ENCODE measurements around the gene ATM.

ATM gene, protein sequence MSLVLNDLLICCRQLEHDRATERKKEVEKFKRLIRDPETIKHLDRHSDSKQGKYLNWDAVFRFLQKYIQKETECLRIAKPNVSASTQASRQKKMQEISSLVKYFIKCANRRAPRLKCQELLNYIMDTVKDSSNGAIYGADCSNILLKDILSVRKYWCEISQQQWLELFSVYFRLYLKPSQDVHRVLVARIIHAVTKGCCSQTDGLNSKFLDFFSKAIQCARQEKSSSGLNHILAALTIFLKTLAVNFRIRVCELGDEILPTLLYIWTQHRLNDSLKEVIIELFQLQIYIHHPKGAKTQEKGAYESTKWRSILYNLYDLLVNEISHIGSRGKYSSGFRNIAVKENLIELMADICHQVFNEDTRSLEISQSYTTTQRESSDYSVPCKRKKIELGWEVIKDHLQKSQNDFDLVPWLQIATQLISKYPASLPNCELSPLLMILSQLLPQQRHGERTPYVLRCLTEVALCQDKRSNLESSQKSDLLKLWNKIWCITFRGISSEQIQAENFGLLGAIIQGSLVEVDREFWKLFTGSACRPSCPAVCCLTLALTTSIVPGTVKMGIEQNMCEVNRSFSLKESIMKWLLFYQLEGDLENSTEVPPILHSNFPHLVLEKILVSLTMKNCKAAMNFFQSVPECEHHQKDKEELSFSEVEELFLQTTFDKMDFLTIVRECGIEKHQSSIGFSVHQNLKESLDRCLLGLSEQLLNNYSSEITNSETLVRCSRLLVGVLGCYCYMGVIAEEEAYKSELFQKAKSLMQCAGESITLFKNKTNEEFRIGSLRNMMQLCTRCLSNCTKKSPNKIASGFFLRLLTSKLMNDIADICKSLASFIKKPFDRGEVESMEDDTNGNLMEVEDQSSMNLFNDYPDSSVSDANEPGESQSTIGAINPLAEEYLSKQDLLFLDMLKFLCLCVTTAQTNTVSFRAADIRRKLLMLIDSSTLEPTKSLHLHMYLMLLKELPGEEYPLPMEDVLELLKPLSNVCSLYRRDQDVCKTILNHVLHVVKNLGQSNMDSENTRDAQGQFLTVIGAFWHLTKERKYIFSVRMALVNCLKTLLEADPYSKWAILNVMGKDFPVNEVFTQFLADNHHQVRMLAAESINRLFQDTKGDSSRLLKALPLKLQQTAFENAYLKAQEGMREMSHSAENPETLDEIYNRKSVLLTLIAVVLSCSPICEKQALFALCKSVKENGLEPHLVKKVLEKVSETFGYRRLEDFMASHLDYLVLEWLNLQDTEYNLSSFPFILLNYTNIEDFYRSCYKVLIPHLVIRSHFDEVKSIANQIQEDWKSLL (N-terminal part only)

DNA sequence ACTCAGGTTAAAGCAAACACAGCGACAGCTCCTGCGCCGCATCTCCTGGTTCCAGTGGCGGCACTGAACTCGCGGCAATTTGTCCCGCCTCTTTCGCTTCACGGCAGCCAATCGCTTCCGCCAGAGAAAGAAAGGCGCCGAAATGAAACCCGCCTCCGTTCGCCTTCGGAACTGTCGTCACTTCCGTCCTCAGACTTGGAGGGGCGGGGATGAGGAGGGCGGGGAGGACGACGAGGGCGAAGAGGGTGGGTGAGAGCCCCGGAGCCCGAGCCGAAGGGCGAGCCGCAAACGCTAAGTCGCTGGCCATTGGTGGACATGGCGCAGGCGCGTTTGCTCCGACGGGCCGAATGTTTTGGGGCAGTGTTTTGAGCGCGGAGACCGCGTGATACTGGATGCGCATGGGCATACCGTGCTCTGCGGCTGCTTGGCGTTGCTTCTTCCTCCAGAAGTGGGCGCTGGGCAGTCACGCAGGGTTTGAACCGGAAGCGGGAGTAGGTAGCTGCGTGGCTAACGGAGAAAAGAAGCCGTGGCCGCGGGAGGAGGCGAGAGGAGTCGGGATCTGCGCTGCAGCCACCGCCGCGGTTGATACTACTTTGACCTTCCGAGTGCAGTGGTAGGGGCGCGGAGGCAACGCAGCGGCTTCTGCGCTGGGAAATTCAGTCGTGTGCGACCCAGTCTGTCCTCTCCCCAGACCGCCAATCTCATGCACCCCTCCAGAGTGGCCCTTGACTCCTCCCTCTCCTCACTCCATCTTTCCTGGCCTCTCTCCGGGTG is at the start of gene ATM, which contains the start of gene NPAT:
Gene ATM (plus strand): TSS at position 494 of the 774 bp plus-strand sequence. CDS start 4,558 bp downstream, outside the sequence.
Gene NPAT (minus strand): TSS at position 65 of the 774 bp plus-strand sequence. CDS start 102 bp downstream, outside the sequence.
- H3K4me1 ChIP-seq (ENCODE audit: insufficient read depth, low read length) = peaks cover 33% of the 10 kb centered on the region
- H3K27ac ChIP-seq (ENCODE audit: low read depth, low read length) = peak within 1 kb of the TSS; percentile 99
- peak within 1 kb of the TSS; percentile 99 for H3K9ac ChIP-seq (ENCODE audit: low read length)
- no peaks in the 10 kb centered on the region for H3K27me3 ChIP-seq (ENCODE audit: control insufficient read depth in 1 of 2, insufficient read depth in 2 of 2, low read length in 2 of 2)
- H3K36me3 ChIP-seq (ENCODE audit: insufficient read depth, low read length) = no peaks in the 10 kb centered on the region
- peak within 1 kb of the TSS; percentile 89 to 98 for H3K4me3 ChIP-seq (ENCODE audit: low read depth in 1 of 2, low read length in 2 of 2)
- no peaks in the 10 kb centered on the region for H3K9me3 ChIP-seq (ENCODE audit: low read length)

DNA sequence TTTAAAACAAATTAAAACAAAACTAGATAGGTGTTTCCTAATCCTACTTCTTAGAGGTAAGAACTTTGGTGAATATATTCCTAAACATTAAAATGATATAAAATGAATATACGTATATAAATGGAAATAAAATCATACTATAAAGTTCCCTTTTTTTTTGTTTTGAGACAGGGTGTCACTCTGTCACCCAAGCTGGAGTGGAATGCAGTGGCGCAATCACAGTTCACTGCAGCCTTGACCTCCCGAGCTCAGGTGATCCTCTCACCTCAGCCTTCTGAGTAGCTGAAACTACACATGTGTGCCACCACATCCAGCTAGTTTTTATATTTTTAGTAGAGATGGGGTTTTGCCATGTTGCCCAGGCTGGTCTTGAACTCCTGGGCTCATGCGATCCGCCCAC is 45.3 kb upstream of the ATM start:
- no peak overlapping the region for H3K4me3 ChIP-seq (ENCODE audit: low read depth in 1 of 2, low read length in 2 of 2)
- H3K9me3 ChIP-seq (ENCODE audit: low read length) = no peaks in the 10 kb centered on the region
- no peak overlapping the region for H3K27ac ChIP-seq (ENCODE audit: low read depth, low read length)
- H3K27me3 ChIP-seq (ENCODE audit: control insufficient read depth in 1 of 2, insufficient read depth in 2 of 2, low read length in 2 of 2) = no peaks in the 10 kb centered on the region
- no peaks in the 10 kb centered on the region for H3K4me1 ChIP-seq (ENCODE audit: insufficient read depth, low read length)
- H3K9ac ChIP-seq (ENCODE audit: low read length) = no peak overlapping the region
- peaks cover 14% of the 10 kb centered on the region for H3K36me3 ChIP-seq (ENCODE audit: insufficient read depth, low read length)

DNA sequence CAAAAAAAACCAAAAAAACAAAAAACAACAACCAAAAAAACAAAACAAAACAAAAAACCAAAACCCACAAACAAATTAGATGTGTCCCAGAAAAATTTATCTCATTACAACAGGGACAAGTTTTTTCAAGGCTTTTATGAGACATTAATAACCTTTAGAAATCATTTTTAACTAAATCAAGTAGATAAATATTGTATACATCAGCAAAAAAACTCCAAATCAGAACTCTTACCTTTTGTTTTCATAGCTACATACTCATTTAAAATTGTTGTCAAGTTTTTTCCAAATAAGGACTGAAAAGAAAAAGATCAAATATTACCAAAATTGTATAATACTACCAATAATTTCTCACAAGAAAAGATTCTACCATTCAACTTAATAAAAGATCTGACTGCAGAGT is 29.1 kb upstream of the ATM start:
- Histone ChIP-seq H3K9ac (ENCODE audit: low read length) (no peak overlapping the region), H3K27me3 (ENCODE audit: control insufficient read depth in 1 of 2, insufficient read depth in 2 of 2, low read length in 2 of 2) (no peaks in the 10 kb centered on the region), H3K4me3 (ENCODE audit: low read depth in 1 of 2, low read length in 2 of 2) (no peak overlapping the region), H3K27ac (ENCODE audit: low read depth, low read length) (no peak overlapping the region), H3K9me3 (ENCODE audit: low read length) (no peaks in the 10 kb centered on the region), H3K4me1 (ENCODE audit: insufficient read depth, low read length) (no peaks in the 10 kb centered on the region), H3K36me3 (ENCODE audit: insufficient read depth, low read length) (peaks cover 26% of the 10 kb centered on the region)

DNA sequence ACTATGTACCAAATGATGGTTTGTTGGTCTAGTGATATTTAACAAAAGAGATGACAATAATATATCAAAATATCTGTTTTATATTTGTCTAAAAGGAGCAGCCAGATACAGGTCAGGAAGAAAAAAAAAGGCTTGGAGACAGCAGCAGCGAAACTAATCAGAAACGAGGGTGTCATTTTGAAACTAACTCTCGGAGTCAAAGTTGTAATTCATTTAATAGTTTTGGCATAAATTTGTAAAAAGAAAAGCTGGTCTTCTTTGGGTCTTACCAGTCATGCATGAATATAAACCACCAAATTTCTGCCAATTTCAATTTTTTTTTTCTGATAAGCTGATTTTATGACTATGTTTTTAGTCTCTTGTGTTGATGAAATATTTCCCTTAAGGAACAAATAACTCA is 26.0 kb upstream of the ATM start:
- Histone ChIP-seq H3K27ac (ENCODE audit: low read depth, low read length) (no peak overlapping the region), H3K36me3 (ENCODE audit: insufficient read depth, low read length) (peaks cover 16% of the 10 kb centered on the region), H3K9ac (ENCODE audit: low read length) (no peak overlapping the region), H3K4me3 (ENCODE audit: low read depth in 1 of 2, low read length in 2 of 2) (no peak overlapping the region), H3K9me3 (ENCODE audit: low read length) (no peaks in the 10 kb centered on the region), H3K4me1 (ENCODE audit: insufficient read depth, low read length) (no peaks in the 10 kb centered on the region), H3K27me3 (ENCODE audit: control insufficient read depth in 1 of 2, insufficient read depth in 2 of 2, low read length in 2 of 2) (no peaks in the 10 kb centered on the region)

DNA sequence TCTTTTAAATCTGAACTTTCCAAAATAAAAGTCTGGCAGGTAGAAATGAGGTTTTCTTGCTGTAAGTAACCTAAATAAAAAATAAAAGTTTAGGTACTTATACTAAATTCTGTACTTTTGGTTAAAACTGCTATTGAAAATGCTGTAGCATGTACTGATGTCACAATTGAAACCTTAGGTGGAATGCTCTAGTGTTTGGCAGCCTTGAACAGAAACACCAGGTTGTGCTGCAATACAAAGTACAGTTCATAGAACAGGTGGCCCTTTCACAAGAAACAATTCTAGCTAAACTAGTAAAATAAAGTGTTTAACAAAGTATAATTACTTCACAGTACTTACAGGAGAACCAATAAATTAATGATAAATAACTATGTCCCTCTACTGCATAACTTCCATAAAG is 25.5 kb upstream of the ATM start:
- no peaks in the 10 kb centered on the region for H3K9me3 ChIP-seq (ENCODE audit: low read length)
- H3K36me3 ChIP-seq (ENCODE audit: insufficient read depth, low read length) = peaks cover 16% of the 10 kb centered on the region
- no peak overlapping the region for H3K27ac ChIP-seq (ENCODE audit: low read depth, low read length)
- H3K27me3 ChIP-seq (ENCODE audit: control insufficient read depth in 1 of 2, insufficient read depth in 2 of 2, low read length in 2 of 2) = no peaks in the 10 kb centered on the region
- no peak overlapping the region for H3K4me3 ChIP-seq (ENCODE audit: low read depth in 1 of 2, low read length in 2 of 2)
- no peaks in the 10 kb centered on the region for H3K4me1 ChIP-seq (ENCODE audit: insufficient read depth, low read length)
- H3K9ac ChIP-seq (ENCODE audit: low read length) = no peak overlapping the region

DNA sequence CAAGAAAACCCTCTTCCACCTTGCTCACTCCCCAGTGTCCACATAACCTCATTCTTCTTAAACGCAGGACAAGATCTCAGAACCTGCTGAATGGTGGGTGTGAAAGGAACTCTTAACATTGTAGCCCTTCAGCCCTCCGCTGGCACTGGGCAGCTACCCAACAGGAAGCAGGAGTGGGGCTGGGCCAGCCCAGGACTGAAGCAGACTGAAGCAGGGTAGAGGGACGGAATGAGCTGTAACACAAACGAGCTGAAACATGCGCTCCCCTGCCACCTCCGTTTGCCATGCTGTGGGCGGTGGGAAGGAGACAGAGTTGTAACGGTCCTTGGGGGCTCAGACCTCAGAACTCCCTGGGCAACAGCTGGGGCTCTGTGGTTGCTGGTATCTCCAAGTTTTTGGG is 24.0 kb upstream of the ATM start:
- H3K36me3 ChIP-seq (ENCODE audit: insufficient read depth, low read length) = peaks cover 16% of the 10 kb centered on the region
- H3K27ac ChIP-seq (ENCODE audit: low read depth, low read length) = no peak overlapping the region
- no peak overlapping the region for H3K9ac ChIP-seq (ENCODE audit: low read length)
- no peaks in the 10 kb centered on the region for H3K9me3 ChIP-seq (ENCODE audit: low read length)
- H3K27me3 ChIP-seq (ENCODE audit: control insufficient read depth in 1 of 2, insufficient read depth in 2 of 2, low read length in 2 of 2) = no peaks in the 10 kb centered on the region
- no peaks in the 10 kb centered on the region for H3K4me1 ChIP-seq (ENCODE audit: insufficient read depth, low read length)
- H3K4me3 ChIP-seq (ENCODE audit: low read depth in 1 of 2, low read length in 2 of 2) = no peak overlapping the region

DNA sequence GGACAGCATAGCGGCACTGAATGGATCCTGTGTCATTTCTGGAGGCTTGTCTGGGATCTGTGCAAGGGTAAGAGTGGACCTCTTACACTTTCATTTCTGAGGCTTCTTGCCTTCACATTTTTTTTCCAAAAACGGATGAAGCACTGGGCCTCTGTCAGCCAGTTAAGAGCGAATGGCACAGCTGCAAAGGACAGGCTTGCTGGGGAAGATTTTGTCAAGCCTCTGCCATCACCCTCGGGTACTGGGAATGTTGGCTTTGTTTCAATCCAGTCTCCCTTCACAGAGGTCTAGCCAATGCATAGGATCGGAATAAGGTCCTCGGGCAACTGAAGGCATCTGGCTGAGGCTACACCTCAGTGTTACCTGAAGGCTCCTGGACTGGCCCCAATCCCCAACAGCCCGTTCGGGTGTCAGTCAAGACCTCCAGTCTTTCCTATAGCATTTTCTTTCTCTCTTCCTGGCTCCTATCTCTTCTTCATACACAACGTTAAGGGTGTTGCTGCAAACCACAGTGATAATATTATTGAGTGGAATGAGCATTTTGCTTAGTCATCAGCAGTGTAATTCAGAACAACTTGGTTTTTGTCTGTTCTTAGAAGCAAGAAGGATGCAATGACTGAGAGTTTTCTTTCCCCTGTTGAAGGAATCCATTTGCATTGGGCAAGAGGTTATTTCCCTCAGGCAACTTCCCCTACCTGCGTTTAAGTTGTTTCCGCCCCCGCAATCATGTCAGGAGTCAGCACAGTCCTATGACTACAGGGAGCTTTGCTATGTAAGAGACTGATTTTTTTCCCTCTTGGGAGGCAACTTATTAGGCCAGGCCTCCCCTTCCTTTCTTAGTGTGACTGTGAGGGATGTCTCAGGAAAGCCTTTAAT is 23.2 kb upstream of the ATM start:
- Histone ChIP-seq H3K36me3 (ENCODE audit: insufficient read depth, low read length) (peaks cover 16% of the 10 kb centered on the region), H3K9me3 (ENCODE audit: low read length) (no peaks in the 10 kb centered on the region), H3K27me3 (ENCODE audit: control insufficient read depth in 1 of 2, insufficient read depth in 2 of 2, low read length in 2 of 2) (no peaks in the 10 kb centered on the region), H3K9ac (ENCODE audit: low read length) (no peak overlapping the region), H3K4me3 (ENCODE audit: low read depth in 1 of 2, low read length in 2 of 2) (no peak overlapping the region), H3K27ac (ENCODE audit: low read depth, low read length) (no peak overlapping the region), H3K4me1 (ENCODE audit: insufficient read depth, low read length) (no peaks in the 10 kb centered on the region)

DNA sequence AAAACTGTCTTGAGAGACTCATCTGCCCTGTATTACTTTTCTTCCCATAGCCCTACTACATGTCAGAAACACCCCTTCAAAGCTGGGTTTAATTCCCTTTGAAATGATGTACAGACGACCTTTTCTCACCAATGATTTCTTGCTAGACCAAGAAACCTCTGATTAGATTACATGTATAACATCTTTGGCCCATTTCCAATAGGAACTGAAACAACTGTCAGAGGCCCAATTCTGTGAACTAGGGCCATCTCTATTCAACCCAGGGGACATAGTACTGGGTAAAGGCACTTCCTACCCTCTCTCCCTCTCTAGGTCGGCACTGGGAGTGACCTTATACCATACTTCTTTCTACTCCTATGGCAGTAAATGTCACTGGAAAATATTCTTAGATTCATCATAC is 19.8 kb upstream of the ATM start:
- Histone ChIP-seq H3K36me3 (ENCODE audit: insufficient read depth, low read length) (peaks cover 10% of the 10 kb centered on the region), H3K9me3 (ENCODE audit: low read length) (no peaks in the 10 kb centered on the region), H3K9ac (ENCODE audit: low read length) (no peak overlapping the region), H3K27ac (ENCODE audit: low read depth, low read length) (no peak overlapping the region), H3K4me1 (ENCODE audit: insufficient read depth, low read length) (no peaks in the 10 kb centered on the region), H3K4me3 (ENCODE audit: low read depth in 1 of 2, low read length in 2 of 2) (no peak overlapping the region), H3K27me3 (ENCODE audit: control insufficient read depth in 1 of 2, insufficient read depth in 2 of 2, low read length in 2 of 2) (no peaks in the 10 kb centered on the region)

DNA sequence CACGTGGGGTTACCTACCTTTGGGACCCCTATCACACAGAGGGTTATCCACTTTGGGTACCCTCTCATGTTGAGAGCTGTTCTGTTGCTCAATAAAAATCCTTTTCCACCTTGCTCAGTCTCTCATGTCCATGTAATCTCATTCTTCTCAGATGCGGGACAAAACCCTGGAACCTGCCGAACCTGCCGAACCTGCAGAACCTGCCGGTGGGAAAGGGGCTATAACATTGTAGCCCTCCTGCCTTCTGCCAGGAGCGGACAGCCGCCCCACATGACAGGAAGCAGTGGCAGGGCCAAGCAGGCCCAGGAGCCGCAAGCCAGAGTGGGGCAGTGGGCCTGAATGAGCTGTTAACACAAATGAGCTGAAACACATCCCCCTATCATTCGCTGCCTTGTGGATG is 18.5 kb upstream of the ATM start:
- no peak overlapping the region for H3K9ac ChIP-seq (ENCODE audit: low read length)
- H3K27me3 ChIP-seq (ENCODE audit: control insufficient read depth in 1 of 2, insufficient read depth in 2 of 2, low read length in 2 of 2) = no peaks in the 10 kb centered on the region
- H3K9me3 ChIP-seq (ENCODE audit: low read length) = no peaks in the 10 kb centered on the region
- H3K4me1 ChIP-seq (ENCODE audit: insufficient read depth, low read length) = no peaks in the 10 kb centered on the region
- H3K36me3 ChIP-seq (ENCODE audit: insufficient read depth, low read length) = peaks cover 10% of the 10 kb centered on the region
- H3K4me3 ChIP-seq (ENCODE audit: low read depth in 1 of 2, low read length in 2 of 2) = no peak overlapping the region
- H3K27ac ChIP-seq (ENCODE audit: low read depth, low read length) = no peak overlapping the region

DNA sequence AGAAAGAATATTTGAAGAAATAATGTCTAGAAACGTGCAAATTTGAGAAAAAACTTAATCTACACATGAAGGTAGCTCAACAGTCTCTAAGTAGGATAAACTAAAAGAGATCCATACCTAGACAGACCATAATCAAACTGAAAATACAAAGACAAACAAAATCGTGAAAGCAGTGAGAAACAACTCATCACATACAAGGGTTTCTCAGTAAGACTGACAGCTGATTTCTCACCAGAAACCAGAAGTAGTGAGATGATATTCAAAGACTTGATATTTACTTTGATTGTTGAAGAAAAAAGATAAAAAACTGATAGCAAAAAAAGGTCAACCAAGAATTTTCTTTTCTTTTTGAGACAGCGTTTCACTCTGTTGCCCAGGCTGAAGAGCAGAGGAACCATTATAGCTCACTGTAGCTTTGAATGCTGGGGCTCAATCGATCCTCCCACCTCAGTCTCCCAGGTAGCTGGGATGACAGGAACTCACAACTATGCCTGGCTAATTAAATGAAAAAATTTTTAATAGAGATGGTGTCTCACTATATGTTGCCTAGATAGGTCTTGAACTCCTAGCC is 17.9 kb upstream of the ATM start:
- Histone ChIP-seq H3K9ac (ENCODE audit: low read length) (no peak overlapping the region), H3K4me1 (ENCODE audit: insufficient read depth, low read length) (no peaks in the 10 kb centered on the region), H3K9me3 (ENCODE audit: low read length) (no peaks in the 10 kb centered on the region)

More for the DNA sequence above, 17.9 kb upstream of the ATM start:
- Histone ChIP-seq H3K36me3 (ENCODE audit: insufficient read depth, low read length) (peaks cover 10% of the 10 kb centered on the region), H3K27ac (ENCODE audit: low read depth, low read length) (no peak overlapping the region), H3K4me3 (ENCODE audit: low read depth in 1 of 2, low read length in 2 of 2) (no peak overlapping the region), H3K27me3 (ENCODE audit: control insufficient read depth in 1 of 2, insufficient read depth in 2 of 2, low read length in 2 of 2) (no peaks in the 10 kb centered on the region)

Data from muscle layer of colon (tissue), 2 donors.